Activated T-cell treated with anti-CD3 and anti-CD28 coated beads, Interleukin-2, amount 50 U/mL, for 4 hours (primary cell): ENCODE data around the gene LHX1. TPM values are rescaled to one million over a fixed set of nuclear protein-coding genes. Genes with fewer than 3 reads are reported as not detected.

ENCODE experiments used
- ATAC-seq, 2 donors: fragments of 200-7000 bp; cut with Tn5 transposase; one replicate each; pipeline ENCODE4 v1.10.0; 2021
- DNase-seq: peaks from one replicate; pipeline ENCODE4 v3.0.0-alpha.2; 2020
- H3K27me3 Mint-ChIP-seq: one replicate; pipeline ENCODE4 v1.8.0; 2021; ENCODE audit warnings: low read depth, mixed read lengths
- H3K36me3 Mint-ChIP-seq: one replicate; pipeline ENCODE4 v1.8.0; 2022; ENCODE audit warnings: mixed read lengths; ENCODE audit not compliant: insufficient read depth
- H3K4me1 Mint-ChIP-seq: one replicate; pipeline ENCODE4 v1.8.0; 2021; ENCODE audit warnings: low read depth, mixed read lengths
- H3K4me3 Mint-ChIP-seq: one replicate; pipeline ENCODE4 v1.8.0; 2021; ENCODE audit warnings: mild to moderate bottlenecking, moderate library complexity, mixed read lengths
- H3K9me3 Mint-ChIP-seq: one replicate; pipeline ENCODE4 v1.8.0; 2021; ENCODE audit warnings: mixed read lengths
- total RNA-seq, 3 donors: library from RNA; stranded (reverse); gene quantifications; one replicate each; pipeline ENCODE4 v1.2.1, GENCODE V29; 2021

The LHX1 gene
- total RNA-seq, 3 donors from 2014 or later = not detected

- no peaks in the 10 kb centered on the region for H3K36me3 Mint-ChIP-seq
- H3K4me1 Mint-ChIP-seq = peaks cover 49% of the 10 kb centered on the region
- no peaks in the 10 kb centered on the region for H3K9me3 Mint-ChIP-seq
- H3K4me3 Mint-ChIP-seq = peak overlapping the region; percentile 65
- ATAC-seq (no peak), DNase-seq (no peak)
- H3K27me3 Mint-ChIP-seq = peaks cover 87% of the 10 kb centered on the region
Measured at GRCh38 chr17:36931697-36932382, 5.4 kb upstream of the LHX1 start.

- Mint-ChIP-seq H3K36me3 (no peaks in the 10 kb centered on the region), H3K27me3 (peaks cover 90% of the 10 kb centered on the region), H3K4me1 (peaks cover 54% of the 10 kb centered on the region), H3K9me3 (no peaks in the 10 kb centered on the region), H3K4me3 (peak overlapping the region; percentile 65)
- ATAC-seq (no peak), DNase-seq (no peak)
Measured at GRCh38 chr17:36932383-36932693, 4.9 kb upstream of the LHX1 start.

DNA sequence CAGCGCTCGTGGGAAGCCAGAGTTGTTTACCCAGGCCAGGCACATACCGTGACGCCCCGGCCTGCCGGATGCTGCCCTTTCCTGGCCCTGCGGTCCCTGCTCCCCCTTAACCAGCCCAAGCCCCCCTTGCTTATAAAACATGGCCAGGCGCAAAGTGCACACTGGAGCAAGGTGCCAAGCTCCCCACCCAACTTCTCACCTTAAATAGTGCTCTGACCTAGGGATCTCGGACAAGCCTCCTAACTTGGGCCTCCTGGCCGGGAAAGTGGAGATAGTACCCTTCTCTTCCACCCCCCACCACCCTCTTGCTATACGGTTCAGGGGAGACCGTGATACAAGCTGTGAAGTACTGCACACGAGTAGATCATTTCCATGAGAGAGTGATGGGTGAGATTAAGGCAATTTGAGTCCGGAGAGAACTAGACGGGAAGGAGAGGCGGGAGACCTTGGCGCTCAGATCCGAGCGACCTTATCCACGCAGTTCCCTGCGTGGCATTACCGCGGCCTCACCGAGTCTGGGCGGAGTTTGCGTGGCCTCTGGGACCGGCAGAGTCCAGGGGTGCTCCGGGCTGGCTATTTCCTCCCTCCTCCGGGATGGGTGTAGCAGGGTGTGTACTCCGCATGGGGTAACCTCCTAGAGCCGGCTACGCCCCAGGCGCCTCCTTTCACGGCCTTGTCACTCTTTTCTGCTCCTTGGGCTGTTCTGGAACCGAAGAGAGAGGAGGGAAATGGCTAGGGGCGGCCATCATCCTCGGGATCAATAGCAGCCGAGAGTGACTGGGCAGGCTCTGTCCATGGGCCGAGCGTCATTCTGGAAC lies 4.4 kb upstream of the LHX1 start:
- Mint-ChIP-seq H3K4me3 (no peak overlapping the region), H3K27me3 (peaks cover 90% of the 10 kb centered on the region), H3K36me3 (no peaks in the 10 kb centered on the region), H3K4me1 (peaks cover 57% of the 10 kb centered on the region), H3K9me3 (no peaks in the 10 kb centered on the region)
- ATAC-seq = peak in 1 of 2 donors; percentile 12
- no peak for DNase-seq

- peaks cover 58% of the 10 kb centered on the region for H3K4me1 Mint-ChIP-seq
- peak overlapping the region; percentile 53 for H3K4me3 Mint-ChIP-seq
- DNase-seq (no peak), ATAC-seq (no peak)
- peaks cover 93% of the 10 kb centered on the region for H3K27me3 Mint-ChIP-seq
- no peaks in the 10 kb centered on the region for H3K9me3 Mint-ChIP-seq
- no peaks in the 10 kb centered on the region for H3K36me3 Mint-ChIP-seq
Measured at GRCh38 chr17:36933512-36934143, 3.6 kb upstream of the LHX1 start.

DNA sequence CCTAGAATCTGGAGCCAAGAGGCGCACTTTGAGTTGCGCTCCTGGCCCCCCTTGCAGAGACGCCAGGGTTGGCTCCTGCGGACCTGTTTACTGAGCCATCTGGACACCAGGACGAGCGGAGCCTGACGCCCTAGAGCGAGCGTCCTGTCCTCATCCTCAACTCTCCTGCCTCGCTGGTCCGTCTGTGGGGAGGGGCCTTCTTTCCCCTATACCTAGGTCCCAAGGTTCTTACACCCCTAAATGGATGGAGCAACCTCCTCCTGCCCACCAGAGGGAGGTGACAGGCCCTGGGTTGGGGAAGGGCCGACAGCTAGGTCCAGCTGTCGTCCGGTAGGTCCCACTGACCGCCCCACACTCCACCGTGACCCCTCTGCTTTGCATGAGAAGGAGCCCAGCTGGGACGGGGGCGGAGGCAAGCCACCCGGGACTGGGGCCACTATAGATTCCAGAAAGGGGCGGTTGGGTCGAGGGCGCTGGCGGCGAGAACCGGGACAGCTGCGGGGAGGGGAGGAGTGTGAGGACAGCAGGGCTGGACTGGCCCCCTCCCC lies 3.1 kb upstream of the LHX1 start:
- Mint-ChIP-seq H3K4me3 (peak overlapping the region; percentile 14), H3K4me1 (peaks cover 62% of the 10 kb centered on the region), H3K36me3 (no peaks in the 10 kb centered on the region), H3K27me3 (peaks cover 93% of the 10 kb centered on the region), H3K9me3 (no peaks in the 10 kb centered on the region)
- ATAC-seq (no peak), DNase-seq (no peak)

- H3K4me1 Mint-ChIP-seq = peaks cover 64% of the 10 kb centered on the region
- H3K36me3 Mint-ChIP-seq = no peaks in the 10 kb centered on the region
- peaks cover 93% of the 10 kb centered on the region for H3K27me3 Mint-ChIP-seq
- H3K9me3 Mint-ChIP-seq = no peaks in the 10 kb centered on the region
- DNase-seq (no peak), ATAC-seq (peak in 1 of 2 donors; percentile 5)
- H3K4me3 Mint-ChIP-seq = peak overlapping the region; percentile 43
Measured at GRCh38 chr17:36934692-36935630, 2.3 kb upstream of the LHX1 start.

DNA sequence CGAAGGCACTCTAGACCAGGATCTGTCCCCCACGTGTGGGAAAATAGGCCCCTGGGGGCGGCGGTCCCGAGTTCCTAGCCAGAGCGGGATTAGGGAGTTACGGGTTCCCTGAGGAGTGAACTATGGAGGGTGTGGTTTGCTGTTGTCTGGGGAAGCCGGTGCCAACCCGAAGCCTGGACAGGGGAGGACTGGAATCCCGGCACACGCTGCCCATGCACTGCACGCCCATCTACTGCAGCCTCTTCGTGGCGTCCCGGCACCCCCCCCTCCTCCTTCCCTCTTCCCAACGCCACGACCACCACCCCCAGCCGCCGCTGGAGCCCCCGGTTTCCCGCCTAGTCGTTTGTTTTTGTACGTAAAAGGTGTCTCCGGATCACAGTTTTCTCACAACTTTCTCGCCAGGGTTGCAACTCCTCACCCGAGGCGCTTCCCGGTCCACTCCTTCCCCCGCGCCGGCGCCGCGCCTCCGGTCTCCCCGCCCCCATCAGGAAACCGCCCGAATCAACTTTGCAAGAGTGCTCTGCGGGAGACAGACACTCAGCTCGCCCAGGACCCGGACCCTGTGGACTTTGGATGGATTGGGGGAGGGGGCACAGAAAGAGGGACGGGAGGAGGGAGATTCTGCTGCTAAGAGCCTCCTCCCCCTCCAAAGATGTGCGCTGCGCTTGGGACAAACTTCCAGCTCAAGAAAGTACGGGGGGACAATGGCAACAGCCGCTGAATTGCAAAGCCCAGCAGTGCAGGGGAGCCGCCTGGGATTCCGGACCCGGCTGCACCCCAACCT lies 1.4 kb upstream of the LHX1 start:
- no peaks in the 10 kb centered on the region for H3K36me3 Mint-ChIP-seq
- no peak for DNase-seq
- no peak for ATAC-seq

DNA sequence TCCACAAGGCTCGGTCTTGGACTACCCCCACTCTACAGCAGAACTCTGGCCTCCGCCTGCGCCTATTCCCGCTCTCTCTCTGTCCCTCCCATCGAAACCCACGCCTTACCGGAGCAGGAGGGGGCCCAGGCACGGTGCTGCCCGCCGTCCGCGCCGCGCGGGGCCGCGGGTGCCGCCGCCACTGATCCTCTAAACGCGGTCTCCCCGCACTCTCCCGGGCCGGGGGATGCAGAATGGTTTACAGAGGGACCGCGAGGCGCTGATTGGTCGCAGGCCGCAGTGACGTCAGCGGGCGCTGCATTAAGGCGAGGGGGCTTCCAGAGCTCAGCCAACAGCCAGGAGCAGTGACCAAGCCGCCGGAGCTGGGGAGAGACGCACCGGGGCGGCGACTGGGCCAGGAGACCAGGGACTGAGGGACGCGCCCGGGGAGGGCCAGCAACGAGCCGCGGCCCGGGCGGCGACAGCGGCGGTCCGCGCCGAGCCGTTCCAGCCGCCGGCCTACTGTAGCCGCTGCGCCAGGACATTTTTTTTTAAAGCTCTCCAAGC lies 747 bp upstream of the LHX1 start:
- Mint-ChIP-seq H3K4me1 (peaks cover 66% of the 10 kb centered on the region), H3K4me3 (peak overlapping the region; percentile 70), H3K27me3 (peaks cover 92% of the 10 kb centered on the region), H3K36me3 (no peaks in the 10 kb centered on the region), H3K9me3 (no peaks in the 10 kb centered on the region)
- DNase-seq (no peak), ATAC-seq (no peak)

More for the DNA sequence above, 1.4 kb upstream of the LHX1 start:
- H3K4me3 Mint-ChIP-seq = peak overlapping the region; percentile 43
- no peaks in the 10 kb centered on the region for H3K9me3 Mint-ChIP-seq
- H3K27me3 Mint-ChIP-seq = peaks cover 92% of the 10 kb centered on the region
- H3K4me1 Mint-ChIP-seq = peaks cover 67% of the 10 kb centered on the region

GRCh38 chr17:36937959-36938565 lies 787 bp downstream of the LHX1 start:
- ATAC-seq = peak in 1 of 2 donors; percentile 10
- no peaks in the 10 kb centered on the region for H3K36me3 Mint-ChIP-seq
- H3K4me3 Mint-ChIP-seq = peak overlapping the region; percentile 70
- peaks cover 82% of the 10 kb centered on the region for H3K27me3 Mint-ChIP-seq
- H3K9me3 Mint-ChIP-seq = no peaks in the 10 kb centered on the region
- no peak for DNase-seq
- peaks cover 55% of the 10 kb centered on the region for H3K4me1 Mint-ChIP-seq

- Mint-ChIP-seq H3K4me1 (peaks cover 53% of the 10 kb centered on the region), H3K9me3 (no peaks in the 10 kb centered on the region), H3K4me3 (peak overlapping the region; percentile 52), H3K27me3 (peaks cover 82% of the 10 kb centered on the region), H3K36me3 (no peaks in the 10 kb centered on the region)
- ATAC-seq = no peak
- DNase-seq = no peak
Measured at GRCh38 chr17:36938566-36939051, 1.3 kb downstream of the LHX1 start.

DNA sequence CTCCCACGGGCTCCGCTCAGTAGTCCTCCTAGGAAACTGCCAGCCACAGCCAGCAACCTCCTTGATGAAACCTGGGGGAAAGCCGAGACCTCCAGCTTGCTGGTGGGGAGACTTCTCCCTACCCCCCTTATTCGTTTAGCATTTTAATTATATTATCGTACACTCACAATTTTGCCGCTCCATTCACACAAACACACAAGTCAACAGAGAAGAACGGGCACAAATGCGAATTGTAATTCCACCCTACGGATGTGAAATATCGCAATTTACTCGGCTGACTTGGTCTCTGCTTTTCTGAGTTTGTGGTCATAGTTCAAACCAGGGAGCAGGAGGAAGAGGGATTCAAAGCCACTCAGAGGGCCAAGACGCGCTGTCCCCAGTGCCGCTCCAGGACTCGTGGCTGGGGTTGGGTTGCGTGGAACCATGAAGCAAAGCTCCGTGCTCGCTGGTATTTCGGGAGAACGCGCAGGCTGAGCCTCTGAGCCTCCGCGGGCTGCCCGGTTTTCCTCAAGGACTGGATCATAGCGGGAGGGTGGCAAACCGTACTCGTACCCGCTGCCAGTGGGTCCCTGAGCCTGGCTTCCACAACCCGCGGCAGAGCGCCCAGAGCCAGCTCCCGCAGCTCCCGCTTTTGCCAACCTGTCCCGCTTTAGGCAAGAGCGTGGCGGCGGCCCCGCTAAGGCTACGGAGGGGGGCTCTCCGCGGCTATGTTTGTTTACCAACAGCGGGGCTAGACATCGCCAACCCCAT lies 2.0 kb downstream of the LHX1 start:
- H3K9me3 Mint-ChIP-seq = no peaks in the 10 kb centered on the region
- H3K4me1 Mint-ChIP-seq = peaks cover 50% of the 10 kb centered on the region
- peaks cover 80% of the 10 kb centered on the region for H3K27me3 Mint-ChIP-seq
- H3K36me3 Mint-ChIP-seq = no peaks in the 10 kb centered on the region
- DNase-seq (no peak), ATAC-seq (no peak)
- peak overlapping the region; percentile 52 for H3K4me3 Mint-ChIP-seq

- H3K9me3 Mint-ChIP-seq = no peaks in the 10 kb centered on the region
- peaks cover 83% of the 10 kb centered on the region for H3K27me3 Mint-ChIP-seq
- H3K4me3 Mint-ChIP-seq = peak overlapping the region; percentile 16
- H3K4me1 Mint-ChIP-seq = peaks cover 48% of the 10 kb centered on the region
- no peaks in the 10 kb centered on the region for H3K36me3 Mint-ChIP-seq
- no peak for DNase-seq
- ATAC-seq = no peak
Measured at GRCh38 chr17:36939802-36940312, 2.6 kb downstream of the LHX1 start.
